GM12874 (cell line): ENCODE measurements around the gene SIX5.
A peak's percentile ranks its signal among the peaks of the same experiment; 100 is the strongest.

Experiments
- CTCF ChIP-seq: IDR thresholded peaks from 2 replicates; pipeline ENCODE4 v1.5.1; 2011; ENCODE audit warnings: low read depth, mild to moderate bottlenecking, control low read depth, low read length, moderate library complexity; ENCODE audit not compliant: insufficient read depth

The SIX5 gene

GRCh38 chr19:45754323-45754722, 14.7 kb downstream of the SIX5 start:
- no peak for TF ChIP-seq CTCF

- TF ChIP-seq CTCF, result 0 out of 2 replicates have a peak, but pooled peaks have one; percentile 5
Measured at GRCh38 chr19:45753548-45753947, 15.5 kb downstream of the SIX5 start.

- TF ChIP-seq CTCF, result no peak
Measured at GRCh38 chr19:45752639-45753038, 16.4 kb downstream of the SIX5 start.

- no peak for TF ChIP-seq CTCF
Measured at GRCh38 chr19:45747513-45747912, 21.5 kb downstream of the SIX5 start.

GRCh38 chr19:45746866-45747265, 22.2 kb downstream of the SIX5 start:
- TF ChIP-seq CTCF, result no peak

GRCh38 chr19:45745606-45746005, 23.4 kb downstream of the SIX5 start:
- TF ChIP-seq CTCF, result no peak

- no peak for TF ChIP-seq CTCF
Measured at GRCh38 chr19:45742969-45743368, 26.1 kb downstream of the SIX5 start.
